GM12878 (cell line): ENCODE results near the gene APOA4. TPM values are rescaled to one million over a fixed set of nuclear protein-coding genes. Genes with fewer than 3 reads are reported as not detected.

Experiments used
- ATAC-seq: fragments of 200-7000 bp; cut with Tn5 transposase; 3 replicates; pipeline ENCODE4 v1.9.1; 2020; ENCODE audit warnings: mild to moderate bottlenecking, moderate library complexity
- BruUV-seq: library from RNA; stranded (reverse); fragments of 400-500 nt; replicated peaks from 2 replicates; lab custom pipeline; 2021; lab: Mats Ljungman, UMichigan
- CTCF ChIA-PET: fragments of 300-600 bp; sonication (Branson Sonifier 250); formaldehyde crosslinking; extraction: SDS; loops from one replicate; lab custom pipeline; 2021; ENCODE audit warnings: inconsistent platforms; lab: Yijun Ruan, JAX
- POLR2A ChIA-PET: fragments of 350-600 bp; formaldehyde crosslinking; extraction: SDS; loops from one replicate; lab custom pipeline; 2021; ENCODE audit warnings: inconsistent platforms; lab: Charles Lee
- RAD21 ChIA-PET: fragments of 300-600 bp; sonication (Branson Sonifier 250); formaldehyde crosslinking; loops from one replicate; lab custom pipeline; 2023; ENCODE audit warnings: antibody characterized with exemption; ENCODE audit not compliant: unreplicated experiment; lab: Charles Lee
- SMC1A ChIA-PET: fragments of 300-600 bp; sonication (Branson Sonifier 250); formaldehyde crosslinking; loops from one replicate; lab custom pipeline; 2023; ENCODE audit not compliant: unreplicated experiment, uncharacterized antibody; lab: Charles Lee
- DNase-seq: peaks from one replicate; pipeline ENCODE4 v3.0.0-alpha.2; 2011; ENCODE audit warnings: low read depth, low spot score
- FAIRE-seq: peaks from 3 replicates; lab custom pipeline; 2011; peaks lifted over from hg19 to GRCh38; lab: Jason Lieb, UNC
- H2AFZ ChIP-seq: 2 replicates; pipeline ENCODE4 v1.6.0; 2011; ENCODE audit warnings: low read depth, low read length, control low read depth; ENCODE audit not compliant: control insufficient read depth
- H3K27ac ChIP-seq: 2 replicates; pipeline ENCODE4 v1.5.1; 2011; ENCODE audit warnings: control low read depth; ENCODE audit not compliant: control insufficient read depth, insufficient read depth
- H3K27me3 ChIP-seq, 2 experiments: replicated peaks in 1 of 2; 2 replicates each; pipeline versions ENCODE4 v1.6.0 to v1.6.1; 2011; ENCODE audit warnings: low read length in 1 of 2; ENCODE audit not compliant: control insufficient read depth in 2 of 2, insufficient read depth in 2 of 2
- H3K36me3 ChIP-seq, 2 experiments: 2 replicates each; pipeline ENCODE4 v1.5.1; 2011; ENCODE audit warnings: low read length in 1 of 2; ENCODE audit not compliant: control insufficient read depth in 2 of 2, insufficient read depth in 2 of 2
- H3K4me1 ChIP-seq: 2 replicates; pipeline ENCODE4 v1.6.1; 2011; ENCODE audit warnings: mild to moderate bottlenecking, low read length, moderate library complexity, mixed read lengths; ENCODE audit not compliant: control insufficient read depth, insufficient read depth
- H3K4me2 ChIP-seq: 2 replicates; pipeline ENCODE4 v1.6.0; 2011; ENCODE audit warnings: control low read depth; ENCODE audit not compliant: control insufficient read depth, insufficient read depth
- H3K4me3 ChIP-seq: fragments of 200-600 bp; sonication (generic); 2 replicates; pipeline ENCODE4 v1.5.1; 2016
- H3K79me2 ChIP-seq: 2 replicates; pipeline ENCODE4 v1.6.0; 2011; ENCODE audit warnings: low read length; ENCODE audit not compliant: control insufficient read depth, insufficient read depth
- H3K9ac ChIP-seq: 2 replicates; pipeline ENCODE4 v1.8.0; 2011; ENCODE audit warnings: low read length, control low read depth, mixed read lengths; ENCODE audit not compliant: control insufficient read depth, insufficient read depth
- H3K9me3 ChIP-seq: replicated peaks from 3 replicates; pipeline ENCODE4 v1.5.1; 2011; ENCODE audit warnings: mild to moderate bottlenecking, low read length; ENCODE audit not compliant: control insufficient read depth, insufficient read depth
- H4K20me1 ChIP-seq: 2 replicates; pipeline ENCODE4 v1.6.0; 2011; ENCODE audit not compliant: control insufficient read depth, insufficient read depth
- ASH2L ChIP-seq: fragments of 300-600, 200-600 bp; sonication (generic); IDR thresholded peaks from 2 replicates; pipeline ENCODE4 v1.6.1; 2017; ENCODE audit warnings: low read depth, mild to moderate bottlenecking, borderline replicate concordance
- BMI1 ChIP-seq: fragments of 450-650 bp; IDR thresholded peaks from 2 replicates; pipeline ENCODE4 v1.6.1; 2016; ENCODE audit warnings: mild to moderate bottlenecking, moderate library complexity, borderline replicate concordance
- IRF4 ChIP-seq: IDR thresholded peaks from 2 replicates; pipeline ENCODE4 v1.6.1; 2011; ENCODE audit warnings: low read depth, low read length
- WGBS: methylation state at CpG from one replicate; pipeline ENCODE4 v1.1.6; 2016; ENCODE audit warnings: low lambda C conversion rate; ENCODE audit not compliant: insufficient replicate concordance, insufficient coverage; ENCODE audit errors: missing lambda C conversion rate; 5-methylcytosine and 5-hydroxymethylcytosine counted together
- in situ Hi-C: fragments of 300-500 bp; cut with MboI; formaldehyde crosslinking; loops from 9 replicates; pipeline ENCODE4 v1.14.3; 2018; ENCODE audit warnings: mixed read lengths
- intact Hi-C: fragments of 100-400 bp; cut with micrococcal nuclease; formaldehyde crosslinking; loops from one replicate; pipeline ENCODE4 v1.14.2; 2022; ENCODE audit not compliant: unreplicated experiment
- polyA plus RNA-seq, 11 experiments: library from polyadenylated mRNA; depleted of rRNA in 4 of 11; unstranded in 6 of 11; stranded (reverse) in 5 of 11; fragments of >200 nt; fragmentation: Nextera tagmentation in 4 of 11; fragmentation: Illumina TruSeq in 1 of 11; extraction: Ambion mirVana in 4 of 11; extraction: Trizol in 1 of 11; gene quantifications; 1 replicate in 1 of 11; 2 replicates in 10 of 11; pipeline versions ENCODE4 v1.2.1 to v1.2.3, GENCODE V29; 2011 to 2016; ENCODE audit warnings: inconsistent platforms in 2 of 11, missing spikeins in 2 of 11, low read depth in 1 of 11
- total RNA-seq, 4 experiments: library from RNA; depleted of rRNA in 3 of 4; stranded (reverse); fragments of >200 nt in 3 of 4; fragmentation: Illumina TruSeq in 1 of 4; extraction: Trizol in 1 of 4; gene quantifications; 2 replicates each; pipeline versions ENCODE4 v1.2.1 to v1.2.3, GENCODE V29; 2013 to 2021
- TF ChIP-seq, protein P1 (sequence below): IDR thresholded peaks from 2 replicates; pipeline ENCODE4 v1.6.1; 2011; ENCODE audit warnings: borderline replicate concordance, low read depth, mild to moderate bottlenecking, moderate library complexity, low read length; ENCODE audit not compliant: insufficient read depth, poor library complexity, severe bottlenecking
- TF ChIP-seq, protein P2 (sequence below): fragments of 450-650 bp; IDR thresholded peaks from 2 replicates; pipeline ENCODE4 v1.6.1; 2016; ENCODE audit warnings: mild to moderate bottlenecking
- TF ChIP-seq, protein P3 (sequence below): IDR thresholded peaks from 2 replicates; pipeline ENCODE4 v1.6.1; 2011; ENCODE audit warnings: borderline replicate concordance, low read depth, mild to moderate bottlenecking, moderate library complexity, mixed read lengths, low read length; ENCODE audit not compliant: insufficient read depth; ENCODE audit errors: extremely low read length

The APOA4 gene
- total and polyA plus RNA-seq, 10 of the 15 experiments (the other 5 are each of a cell fraction or from before 2014, with no cell fraction given), result not detected

DNA sequence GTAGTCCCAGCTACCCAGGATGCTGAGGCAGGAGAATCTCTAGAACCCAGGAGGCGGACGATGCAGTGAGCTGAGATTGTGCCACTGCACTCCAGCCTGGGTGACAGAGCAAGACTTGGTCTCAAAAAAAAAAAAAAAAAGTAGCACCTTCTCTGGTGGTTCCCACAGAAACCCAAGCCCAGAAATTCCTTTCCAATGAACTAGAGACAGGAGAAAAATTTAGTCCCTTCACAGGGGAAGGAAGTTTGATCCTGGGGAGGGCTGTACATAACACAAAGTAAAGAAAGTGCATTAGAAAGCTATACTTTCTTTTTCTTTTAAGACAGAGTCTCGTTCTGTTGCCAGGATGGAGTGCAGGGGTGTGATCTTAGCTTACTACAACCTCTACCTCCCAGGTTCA, 39.8 kb upstream of the APOA4 start (continued):
- TF ChIP-seq, protein P1, sequence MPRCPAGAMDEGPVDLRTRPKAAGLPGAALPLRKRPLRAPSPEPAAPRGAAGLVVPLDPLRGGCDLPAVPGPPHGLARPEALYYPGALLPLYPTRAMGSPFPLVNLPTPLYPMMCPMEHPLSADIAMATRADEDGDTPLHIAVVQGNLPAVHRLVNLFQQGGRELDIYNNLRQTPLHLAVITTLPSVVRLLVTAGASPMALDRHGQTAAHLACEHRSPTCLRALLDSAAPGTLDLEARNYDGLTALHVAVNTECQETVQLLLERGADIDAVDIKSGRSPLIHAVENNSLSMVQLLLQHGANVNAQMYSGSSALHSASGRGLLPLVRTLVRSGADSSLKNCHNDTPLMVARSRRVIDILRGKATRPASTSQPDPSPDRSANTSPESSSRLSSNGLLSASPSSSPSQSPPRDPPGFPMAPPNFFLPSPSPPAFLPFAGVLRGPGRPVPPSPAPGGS, result no peak
- no peak for TF ChIP-seq IRF4
- no peak for TF ChIP-seq ASH2L
- no peak for TF ChIP-seq BMI1
- TF ChIP-seq, protein P2, sequence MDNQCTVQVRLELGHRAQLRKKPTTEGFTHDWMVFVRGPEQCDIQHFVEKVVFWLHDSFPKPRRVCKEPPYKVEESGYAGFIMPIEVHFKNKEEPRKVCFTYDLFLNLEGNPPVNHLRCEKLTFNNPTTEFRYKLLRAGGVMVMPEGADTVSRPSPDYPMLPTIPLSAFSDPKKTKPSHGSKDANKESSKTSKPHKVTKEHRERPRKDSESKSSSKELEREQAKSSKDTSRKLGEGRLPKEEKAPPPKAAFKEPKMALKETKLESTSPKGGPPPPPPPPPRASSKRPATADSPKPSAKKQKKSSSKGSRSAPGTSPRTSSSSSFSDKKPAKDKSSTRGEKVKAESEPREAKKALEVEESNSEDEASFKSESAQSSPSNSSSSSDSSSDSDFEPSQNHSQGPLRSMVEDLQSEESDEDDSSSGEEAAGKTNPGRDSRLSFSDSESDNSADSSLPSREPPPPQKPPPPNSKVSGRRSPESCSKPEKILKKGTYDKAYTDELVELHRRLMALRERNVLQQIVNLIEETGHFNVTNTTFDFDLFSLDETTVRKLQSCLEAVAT, result no peak

DNA sequence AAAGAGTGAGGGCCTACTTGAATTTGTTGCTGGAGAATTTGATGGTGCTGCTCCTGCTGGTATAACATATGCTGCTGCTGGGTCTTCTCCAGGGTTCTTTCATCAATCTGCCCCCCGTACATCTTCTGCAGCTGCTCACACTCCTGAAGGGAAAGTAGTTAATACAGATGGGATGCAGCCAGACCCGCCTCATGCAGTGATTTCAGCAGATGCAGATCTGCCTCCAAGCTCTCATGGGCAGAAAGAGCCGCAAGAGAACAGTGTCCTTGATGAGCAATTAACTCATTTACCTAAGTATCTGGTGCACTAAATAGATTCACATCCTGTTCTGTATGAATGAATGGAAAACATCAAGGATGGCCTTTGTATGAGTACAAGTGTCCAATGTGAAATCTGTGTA, 39.1 kb upstream of the APOA4 start:
- H3K4me3 ChIP-seq, result no peak overlapping the region
- CTCF ChIA-PET, result interaction anchor here (2.2 kb wide), 1 partner anchor 26 kb away, joined by 5 read pairs; no protein-coding TSS in a partner anchor
- BruUV-seq, result no TSS peak
- in situ Hi-C loops (no loop called here), intact Hi-C loops (no loop called here)
- ATAC-seq (no peak), FAIRE-seq (no peak), DNase-seq (no peak)
- H4K20me1 ChIP-seq, result no peaks in the 10 kb centered on the region
- H3K36me3 ChIP-seq, result peaks cover 9 to 11% of the 10 kb centered on the region in 2 experiments; a peak in 3 of 4 replicates
- SMC1A ChIA-PET, result interaction anchor here (1.4 kb wide), 1 partner anchor 18 kb away, joined by 4 read pairs; no protein-coding TSS in a partner anchor
- H3K4me2 ChIP-seq, result no peak overlapping the region
- H3K9ac ChIP-seq, result no peak overlapping the region
- H3K79me2 ChIP-seq, result no peaks in the 10 kb centered on the region
- H3K9me3 ChIP-seq, result no peaks in the 10 kb centered on the region
- POLR2A ChIA-PET, result no interaction called here
- H2AFZ ChIP-seq, result no peak overlapping the region
- H3K27ac ChIP-seq, result no peak overlapping the region
- H3K4me1 ChIP-seq, result no peaks in the 10 kb centered on the region
- WGBS, result 96% methylated on average over 3 of the region's 3 CpGs
- RAD21 ChIA-PET, result interaction anchor here (2.2 kb wide), 1 partner anchor 9 kb away, joined by 4 read pairs; no protein-coding TSS in a partner anchor
- TF ChIP-seq, protein P3, sequence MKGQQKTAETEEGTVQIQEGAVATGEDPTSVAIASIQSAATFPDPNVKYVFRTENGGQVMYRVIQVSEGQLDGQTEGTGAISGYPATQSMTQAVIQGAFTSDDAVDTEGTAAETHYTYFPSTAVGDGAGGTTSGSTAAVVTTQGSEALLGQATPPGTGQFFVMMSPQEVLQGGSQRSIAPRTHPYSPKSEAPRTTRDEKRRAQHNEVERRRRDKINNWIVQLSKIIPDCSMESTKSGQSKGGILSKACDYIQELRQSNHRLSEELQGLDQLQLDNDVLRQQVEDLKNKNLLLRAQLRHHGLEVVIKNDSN, result no peak
- H3K27me3 ChIP-seq, result no peaks in the 10 kb centered on the region
